Adrenal gland (tissue), 12 donors: ENCODE data around the gene IDH3B. TPM values are rescaled to one million over a fixed set of nuclear protein-coding genes. Genes with fewer than 3 reads are reported as not detected.
"Not testable (repeated sequence)": the region's sequence is repeated elsewhere in the genome, so short reads cannot be mapped to it uniquely, and the experiment has no call there.

ENCODE experiments used
- DNase-seq, 7 donors: peaks; one replicate each; pipeline ENCODE4 v3.0.0-alpha.2; 2019 to 2020
- H3K27ac ChIP-seq, 5 donors: fragments of 200-600 bp; sonication (generic) in 4 of 5; 1 replicate in 3 of 5; 2 replicates in 2 of 5; pipeline versions ENCODE4 v1.5.1 to v1.8.0; 2016 to 2020; ENCODE audit warnings: mild to moderate bottlenecking in 1 of 5
- H3K27me3 ChIP-seq: fragments of 200-600 bp; 2 replicates; pipeline ENCODE4 v1.8.0; 2021
- H3K36me3 ChIP-seq, 2 donors: fragments of 200-600 bp; replicated peaks in 1 of 2; 1 replicate in 1 of 2; 2 replicates in 1 of 2; pipeline versions ENCODE4 v1.5.1 to v1.8.0; 2018 to 2022
- H3K4me1 ChIP-seq, 2 donors: fragments of 200-600 bp; replicated peaks in 1 of 2; 1 replicate in 1 of 2; 2 replicates in 1 of 2; pipeline versions ENCODE4 v1.5.1 to v1.8.0; 2018 to 2021
- H3K4me3 ChIP-seq, 4 donors: fragments of 200-600 bp; sonication (generic) in 3 of 4; one replicate each; pipeline ENCODE4 v1.5.1; 2016 to 2018
- H3K9me3 ChIP-seq, 3 donors: fragments of 200-600 bp; sonication (generic) in 1 of 3; replicated peaks in 1 of 3; 1 replicate in 2 of 3; 2 replicates in 1 of 3; pipeline versions ENCODE4 v1.5.1 to v1.8.0; 2016 to 2021
- CTCF ChIP-seq, 6 experiments: fragments of 450-650 bp in 4 of 6; fragments of 200-600 bp in 2 of 6; sonication (generic) in 1 of 6; IDR thresholded peaks; 1 replicate in 5 of 6; 2 replicates in 1 of 6; pipeline versions ENCODE4 v1.5.1 to v1.8.0; 2016 to 2021; ENCODE audit warnings: antibody characterized with exemption in 6 of 6, mild to moderate bottlenecking in 2 of 6, moderate library complexity in 1 of 6
- POLR2A ChIP-seq, 2 donors: fragments of 450-650 bp; IDR thresholded peaks; one replicate each; pipeline ENCODE4 v1.6.1; 2017; ENCODE audit warnings: antibody characterized with exemption in 2 of 2, mild to moderate bottlenecking in 2 of 2, moderate library complexity in 1 of 2
- WGBS, 4 donors: extraction: QIAGEN DNeasy Blood & Tissue Kit in 2 of 4; methylation state at CpG; one replicate each; pipeline versions ENCODE4 v1.1.5 to v1.1.7; 2013 to 2017; 5-methylcytosine and 5-hydroxymethylcytosine counted together
- intact Hi-C, 2 donors: fragments of 100-400 bp; cut with DNase I; formaldehyde crosslinking; loops; one replicate each; pipeline versions ENCODE4 v1.14.1 to v1.15.0; 2022 to 2023
- polyA plus RNA-seq, 3 donors: library from polyadenylated mRNA; stranded (reverse); fragments of 200-250 nt in 2 of 3; fragments of 350-450 nt in 1 of 3; fragmentation: Illumina TruSeq in 1 of 3; extraction: RNeasy Lipid Tissue Mini Kit (QIAGEN cat#74804) in 1 of 3; gene quantifications; one replicate each; pipeline ENCODE4 v1.2.3, GENCODE V29; 2013 to 2014
- total RNA-seq, 9 donors: library from RNA; depleted of rRNA in 4 of 9; stranded (reverse); fragments of >200 nt in 4 of 9; fragments of 120-200 nt in 1 of 9; fragmentation: NEBNext Ultra II Directional in 1 of 9; extraction: Animal tissue kit (Norgen Biotek cat#: 25700) in 1 of 9; gene quantifications; one replicate each; pipeline versions ENCODE4 v1.1.0 to v1.2.4, GENCODE V29; 2013 to 2023
- donor health status: healthy with polysubstance abuse.
- donor health status: Bipolar disorder and iron deficiency.
- donor health status: DM: yes; HTN: yes; CAD: no.
- donor health status: DM: no; HTN: no; CAD: no.
- donor health status: DM: no; HTN: no; CAD: no.
- donor health status: DM: yes; HTN: yes; CAD: no.

The IDH3B gene
- total and polyA plus RNA-seq, 12 donors = 79.0 to 220 (median 111) TPM

- DNase-seq = peak in 4 of 7 donors; percentile 46 to 72 (median 61)
- intact Hi-C loops = no loop called here
- TF ChIP-seq CTCF (IDR thresholded peaks at IDR 0.05) (peak; percentile 11 to 61 (median 53)), POLR2A (IDR thresholded peaks at IDR 0.05) (no peak)
- H3K36me3 ChIP-seq = no peaks in the 10 kb centered on the region
- 27 to 41% (median 32%) methylated on average over 18 of the region's 18 CpGs for WGBS, 4 donors
- H3K27me3 ChIP-seq = peaks cover 4% of the 10 kb centered on the region
- no peaks in the 10 kb centered on the region for H3K9me3 ChIP-seq
- H3K4me1 ChIP-seq = peaks cover 0 to 3% of the 10 kb centered on the region in 2 donors
- no peak overlapping the region for H3K27ac ChIP-seq
- H3K4me3 ChIP-seq = no peak overlapping the region
These were observed 24.1 kb upstream of the IDH3B start for GRCh38 chr20:2688041-2688591.

- no peak overlapping the region for H3K27ac ChIP-seq
- TF ChIP-seq POLR2A (IDR thresholded peaks at IDR 0.05) (no peak), CTCF (IDR thresholded peaks at IDR 0.05) (no peak)
- H3K27me3 ChIP-seq = peaks cover 4% of the 10 kb centered on the region
- no peak for DNase-seq
- no peaks in the 10 kb centered on the region for H3K9me3 ChIP-seq
- intact Hi-C loops = no loop called here
- no peak overlapping the region for H3K4me3 ChIP-seq
- WGBS, 4 donors = 42 to 55% (median 49%) methylated on average over 5 to 6 of the region's 6 CpGs
- peaks cover 0 to 3% of the 10 kb centered on the region in 2 donors for H3K4me1 ChIP-seq
- no peaks in the 10 kb centered on the region for H3K36me3 ChIP-seq
These were observed 23.5 kb upstream of the IDH3B start for GRCh38 chr20:2687514-2687913.

GRCh38 chr20:2684817-2685216 is 20.8 kb upstream of the IDH3B start:
- intact Hi-C loops, DNase-seq, H3K27me3 ChIP-seq, H3K9me3 ChIP-seq, H3K4me3 ChIP-seq, H3K4me1 ChIP-seq, H3K27ac ChIP-seq, H3K36me3 ChIP-seq: not testable (repeated sequence)
- WGBS, 4 donors = 75 to 79% (median 76%) methylated on average over 4 of the region's 4 CpGs

GRCh38 chr20:2682040-2682439 is 18.0 kb upstream of the IDH3B start:
- H3K4me3 ChIP-seq, DNase-seq, H3K27me3 ChIP-seq, intact Hi-C loops, H3K4me1 ChIP-seq, H3K9me3 ChIP-seq, H3K27ac ChIP-seq, H3K36me3 ChIP-seq: not testable (repeated sequence)
- WGBS, 4 donors = 60 to 85% (median 77%) methylated on average over 3 of the region's 3 CpGs

- no peak for DNase-seq
- no peak overlapping the region for H3K4me3 ChIP-seq
- H3K4me1 ChIP-seq = no peaks in the 10 kb centered on the region
- no peaks in the 10 kb centered on the region for H3K9me3 ChIP-seq
- no peak for TF ChIP-seq CTCF (IDR thresholded peaks at IDR 0.05)
- no peak for TF ChIP-seq POLR2A (IDR thresholded peaks at IDR 0.05)
- no peaks in the 10 kb centered on the region for H3K27me3 ChIP-seq
- 62 to 75% (median 73%) methylated on average over 4 of the region's 4 CpGs for WGBS, 4 donors
- no peaks in the 10 kb centered on the region for H3K36me3 ChIP-seq
- intact Hi-C loops = no loop called here
- no peak overlapping the region for H3K27ac ChIP-seq
These were observed 16.0 kb upstream of the IDH3B start for GRCh38 chr20:2680046-2680445.
